Measurements from ENCODE around the gene SERPINI1. TPM values are rescaled to one million over a fixed set of nuclear protein-coding genes. Genes with fewer than 3 reads are reported as not detected.

SERPINI1 gene
- total and polyA plus RNA-seq, 7 donors, result 0.60 to 6.6 (median 3.1) TPM

DNA sequence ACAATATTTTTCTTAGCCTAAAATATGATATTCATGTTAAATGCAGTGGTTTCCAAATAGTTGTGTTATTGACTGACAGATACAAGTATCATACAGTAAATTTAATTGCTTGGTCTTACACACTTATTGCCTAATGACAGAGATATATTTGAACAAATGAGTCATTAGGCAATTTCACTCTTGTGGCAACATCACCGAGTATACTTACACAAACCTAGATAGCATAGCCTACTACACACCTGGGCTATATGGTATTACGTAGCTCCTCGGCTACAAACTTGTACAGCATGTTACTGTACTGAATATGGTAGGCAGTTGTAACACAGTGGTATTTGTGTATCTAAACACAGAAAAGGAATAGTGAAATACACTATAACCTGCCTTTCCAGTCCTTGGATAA lies 50.3 kb downstream of the SERPINI1 start:
- no peak overlapping the region for H3K27ac ChIP-seq
- 70 to 85% methylated on average over 3 of the region's 3 CpGs for WGBS, 2 donors
- intact Hi-C loops (cut with DNase I), result no loop called here

DNA sequence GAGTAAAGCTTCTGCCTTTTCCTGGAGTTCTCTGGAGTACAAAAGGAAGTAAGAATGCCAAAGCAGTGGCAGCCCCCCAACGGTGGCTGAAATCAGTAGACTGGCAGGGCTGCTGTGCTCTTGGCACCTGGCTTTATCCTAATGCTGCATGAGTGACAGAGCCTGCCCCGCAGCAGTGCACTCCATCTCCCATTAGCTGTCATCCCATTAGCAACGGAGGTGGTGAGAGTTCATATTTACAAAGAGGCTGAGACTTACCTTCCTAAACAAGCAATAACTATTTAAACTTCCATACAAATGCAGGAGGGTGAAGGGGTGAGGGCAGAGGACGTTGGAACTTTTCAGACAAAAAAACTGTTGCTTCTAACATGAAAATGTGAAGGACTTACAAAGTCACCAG lies 51.9 kb downstream of the SERPINI1 start:
- 24 to 44% methylated on average over 4 of the region's 4 CpGs for WGBS, 2 donors
- no peak overlapping the region for H3K27ac ChIP-seq
- H3K9me3 ChIP-seq, result no peaks in the 10 kb centered on the region
- H3K27me3 ChIP-seq, result peaks cover 0 to 3% (median 0%) of the 10 kb centered on the region in 3 donors
- H3K4me1 ChIP-seq, result peaks cover 0 to 5% (median 0%) of the 10 kb centered on the region in 4 donors
- no peak for TF ChIP-seq POLR2A (IDR thresholded peaks at IDR 0.05)
- TF ChIP-seq, protein P1, sequence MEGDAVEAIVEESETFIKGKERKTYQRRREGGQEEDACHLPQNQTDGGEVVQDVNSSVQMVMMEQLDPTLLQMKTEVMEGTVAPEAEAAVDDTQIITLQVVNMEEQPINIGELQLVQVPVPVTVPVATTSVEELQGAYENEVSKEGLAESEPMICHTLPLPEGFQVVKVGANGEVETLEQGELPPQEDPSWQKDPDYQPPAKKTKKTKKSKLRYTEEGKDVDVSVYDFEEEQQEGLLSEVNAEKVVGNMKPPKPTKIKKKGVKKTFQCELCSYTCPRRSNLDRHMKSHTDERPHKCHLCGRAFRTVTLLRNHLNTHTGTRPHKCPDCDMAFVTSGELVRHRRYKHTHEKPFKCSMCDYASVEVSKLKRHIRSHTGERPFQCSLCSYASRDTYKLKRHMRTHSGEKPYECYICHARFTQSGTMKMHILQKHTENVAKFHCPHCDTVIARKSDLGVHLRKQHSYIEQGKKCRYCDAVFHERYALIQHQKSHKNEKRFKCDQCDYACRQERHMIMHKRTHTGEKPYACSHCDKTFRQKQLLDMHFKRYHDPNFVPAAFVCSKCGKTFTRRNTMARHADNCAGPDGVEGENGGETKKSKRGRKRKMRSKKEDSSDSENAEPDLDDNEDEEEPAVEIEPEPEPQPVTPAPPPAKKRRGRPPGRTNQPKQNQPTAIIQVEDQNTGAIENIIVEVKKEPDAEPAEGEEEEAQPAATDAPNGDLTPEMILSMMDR (IDR thresholded peaks at IDR 0.05), result no peak
- TF ChIP-seq EP300 (IDR thresholded peaks at IDR 0.05), result no peak
- no peak for TF ChIP-seq POLR2AphosphoS5 (IDR thresholded peaks at IDR 0.05)
- intact Hi-C loops (cut with DNase I), result no loop called here
- no peaks in the 10 kb centered on the region for H3K36me3 ChIP-seq
- no peak for DNase-seq
- H3K4me3 ChIP-seq, result no peak overlapping the region

More for the DNA sequence above, 50.3 kb downstream of the SERPINI1 start:
- Histone ChIP-seq H3K4me3 (no peak overlapping the region), H3K9me3 (no peaks in the 10 kb centered on the region), H3K36me3 (no peaks in the 10 kb centered on the region), H3K4me1 (peaks cover 0 to 5% (median 0%) of the 10 kb centered on the region in 4 donors), H3K27me3 (peaks cover 0 to 3% (median 0%) of the 10 kb centered on the region in 3 donors)
- no peak for TF ChIP-seq POLR2A (IDR thresholded peaks at IDR 0.05)
- DNase-seq, result no peak

DNA sequence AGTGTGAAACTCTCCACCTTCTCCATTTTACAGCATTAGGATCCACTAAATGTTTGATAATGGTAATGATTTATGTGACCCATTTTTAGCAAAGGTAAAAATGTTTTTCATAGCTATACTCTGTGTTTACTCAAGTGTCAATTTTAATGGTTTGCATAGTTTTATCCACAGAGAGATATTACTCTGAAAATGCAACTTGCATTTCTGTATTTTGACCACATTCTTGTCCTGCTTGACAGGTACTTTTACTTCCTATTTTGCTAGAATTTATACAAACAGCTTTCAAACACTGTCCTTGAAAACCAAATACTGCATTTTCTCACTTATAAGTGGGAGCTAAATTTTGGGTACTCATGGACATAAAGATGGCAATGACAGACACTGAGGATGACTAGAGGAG lies 62.9 kb downstream of the SERPINI1 start:
- TF ChIP-seq POLR2AphosphoS5 (IDR thresholded peaks at IDR 0.05), result no peak
- no peak for TF ChIP-seq POLR2A (IDR thresholded peaks at IDR 0.05)
- no peak for TF ChIP-seq EP300 (IDR thresholded peaks at IDR 0.05)
- TF ChIP-seq, protein P1 (IDR thresholded peaks at IDR 0.05), result no peak
- intact Hi-C loops (cut with DNase I), result no loop called here

DNA sequence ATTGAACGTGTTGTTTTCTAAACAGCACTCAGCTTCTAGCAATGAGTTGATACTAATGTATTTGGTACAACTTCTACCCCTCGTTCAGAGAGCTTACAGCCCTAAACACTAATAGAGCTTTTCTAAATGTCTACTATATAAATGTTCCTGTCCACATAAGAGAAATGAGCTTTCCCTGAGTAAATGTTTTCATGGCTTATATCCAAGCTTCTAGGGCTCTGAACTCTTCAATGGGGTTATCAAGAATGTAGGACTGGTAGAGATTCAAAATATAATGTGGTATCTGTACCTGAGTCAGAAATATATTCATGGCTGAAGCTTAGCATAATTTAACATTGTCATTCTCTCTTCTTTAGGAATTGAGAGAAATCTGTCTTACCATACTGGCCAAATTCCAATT lies 73.4 kb downstream of the SERPINI1 start:
- Histone ChIP-seq H3K4me3 (no peak overlapping the region), H3K27me3 (no peaks in the 10 kb centered on the region), H3K36me3 (no peaks in the 10 kb centered on the region), H3K9me3 (no peaks in the 10 kb centered on the region), H3K27ac (no peak overlapping the region), H3K4me1 (peaks cover 0 to 12% (median 10%) of the 10 kb centered on the region in 4 donors)
- 58 to 74% methylated on average over 2 of the region's 2 CpGs for WGBS, 2 donors
- DNase-seq, result no peak
- intact Hi-C loops (cut with DNase I), result no loop called here
- TF ChIP-seq POLR2AphosphoS5 (IDR thresholded peaks at IDR 0.05), result no peak
- no peak for TF ChIP-seq EP300 (IDR thresholded peaks at IDR 0.05)
- TF ChIP-seq POLR2A (IDR thresholded peaks at IDR 0.05), result no peak
- TF ChIP-seq, protein P1 (IDR thresholded peaks at IDR 0.05), result no peak

More for the DNA sequence above, 62.9 kb downstream of the SERPINI1 start:
- Histone ChIP-seq H3K36me3 (no peaks in the 10 kb centered on the region), H3K4me3 (no peak overlapping the region), H3K27me3 (no peaks in the 10 kb centered on the region), H3K9me3 (no peaks in the 10 kb centered on the region), H3K27ac (no peak overlapping the region), H3K4me1 (no peaks in the 10 kb centered on the region)
- DNase-seq, result no peak

DNA sequence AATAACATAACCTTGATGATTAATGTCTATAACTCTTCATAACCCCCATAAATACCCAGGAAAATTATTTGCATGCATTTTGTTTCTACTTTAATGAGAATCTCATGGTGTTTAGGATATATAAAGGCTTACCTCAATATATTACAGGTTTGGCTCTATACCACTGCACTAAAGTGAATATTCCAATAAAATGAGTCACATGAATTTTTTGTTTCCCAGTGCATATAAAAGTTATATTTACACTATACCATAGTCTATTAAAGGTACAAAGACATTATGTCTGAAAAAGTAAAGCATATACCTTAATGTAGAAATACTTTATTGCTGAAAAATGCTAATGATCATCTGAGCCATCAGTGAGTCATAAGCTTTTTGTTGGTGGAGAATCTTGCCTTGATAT lies 74.7 kb downstream of the SERPINI1 start:
- intact Hi-C loops (cut with DNase I), result loop anchor here (5.0 kb wide), 1 partner anchor 78 kb away; the partner anchor contains the start of gene PDCD10
- TF ChIP-seq POLR2A (IDR thresholded peaks at IDR 0.05), result no peak
- TF ChIP-seq POLR2AphosphoS5 (IDR thresholded peaks at IDR 0.05), result no peak
- no peak for TF ChIP-seq EP300 (IDR thresholded peaks at IDR 0.05)
- no peak overlapping the region for H3K27ac ChIP-seq

DNA sequence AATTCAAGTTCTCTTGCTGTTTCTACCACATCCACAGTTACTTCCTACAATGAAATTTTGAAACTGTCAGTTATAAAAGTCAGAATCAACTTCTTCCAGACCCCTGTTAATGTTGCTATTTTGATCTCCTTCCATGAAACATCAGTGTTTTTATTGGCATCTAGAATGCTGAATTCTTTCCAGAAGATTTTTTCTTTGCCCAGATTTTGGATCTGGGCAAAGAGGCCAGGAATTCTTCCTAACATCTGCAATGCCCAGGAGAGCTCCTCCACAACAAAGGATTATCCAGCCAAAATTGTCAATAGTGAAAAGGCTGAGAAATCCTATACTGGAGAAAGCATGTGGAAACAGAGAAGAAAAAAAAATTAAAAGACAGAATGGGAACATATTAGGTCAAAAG lies 75.5 kb downstream of the SERPINI1 start:
- no peak for TF ChIP-seq POLR2A (IDR thresholded peaks at IDR 0.05)
- no peak for TF ChIP-seq EP300 (IDR thresholded peaks at IDR 0.05)
- TF ChIP-seq, protein P1 (IDR thresholded peaks at IDR 0.05), result no peak
- TF ChIP-seq POLR2AphosphoS5 (IDR thresholded peaks at IDR 0.05), result no peak

More for the DNA sequence above, 74.7 kb downstream of the SERPINI1 start:
- Histone ChIP-seq H3K4me3 (no peak overlapping the region), H3K27me3 (no peaks in the 10 kb centered on the region), H3K36me3 (no peaks in the 10 kb centered on the region), H3K4me1 (peaks cover 0 to 25% (median 21%) of the 10 kb centered on the region in 4 donors), H3K9me3 (no peaks in the 10 kb centered on the region)
- DNase-seq, result no peak

More for the DNA sequence above, 75.5 kb downstream of the SERPINI1 start:
- H3K4me1 ChIP-seq, result peaks cover 0 to 29% (median 27%) of the 10 kb centered on the region in 4 donors
- intact Hi-C loops (cut with DNase I), result loop anchor here (5.0 kb wide), 1 partner anchor 79 kb away; the partner anchor contains the start of gene PDCD10
- H3K9me3 ChIP-seq, result no peaks in the 10 kb centered on the region
- H3K36me3 ChIP-seq, result no peaks in the 10 kb centered on the region
- H3K27ac ChIP-seq, result no peak overlapping the region
- no peaks in the 10 kb centered on the region for H3K27me3 ChIP-seq
- DNase-seq, result no peak
- no peak overlapping the region for H3K4me3 ChIP-seq
